ENCODE results near the gene SYNE1.
"Not testable (repeated sequence)": the region's sequence is repeated elsewhere in the genome, so short reads cannot be mapped to it uniquely, and the experiment has no call there.

The SYNE1 gene

GRCh38 chr6:152143359-152143758, 493.8 kb downstream of the SYNE1 start:
- H3K4me3 Mint-ChIP-seq: no peak overlapping the region
- no peaks in the 10 kb centered on the region for H3K27me3 Mint-ChIP-seq
- H3K27ac Mint-ChIP-seq: no peak overlapping the region
- no peaks in the 10 kb centered on the region for H3K4me1 Mint-ChIP-seq
- no peaks in the 10 kb centered on the region for H3K9me3 Mint-ChIP-seq
- peaks cover 59% of the 10 kb centered on the region for H3K36me3 Mint-ChIP-seq
- DNase-seq: no peak
- CTCF ChIA-PET: no interaction called here

DNA sequence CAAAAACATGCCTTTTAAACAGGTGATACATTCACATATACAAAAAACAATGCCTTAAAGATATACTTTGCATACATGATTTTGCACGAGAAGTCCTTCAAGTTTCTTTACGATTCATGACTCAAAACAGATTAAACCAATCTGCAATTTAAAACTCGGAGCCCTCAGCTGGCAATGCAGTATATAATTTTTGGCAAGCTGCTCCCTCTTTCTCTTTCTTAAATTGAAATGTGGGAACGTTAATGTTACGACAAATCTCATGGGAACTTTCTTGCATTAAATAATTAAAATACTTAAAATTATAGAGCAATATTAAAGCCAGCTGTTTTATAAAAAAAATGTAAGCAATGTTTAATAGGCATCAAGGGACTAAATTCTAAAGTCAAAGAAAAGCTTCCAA, 495.1 kb downstream of the SYNE1 start:
- no peaks in the 10 kb centered on the region for H3K9me3 Mint-ChIP-seq
- DNase-seq: no peak
- no peak overlapping the region for H3K27ac Mint-ChIP-seq
- H3K4me3 Mint-ChIP-seq: no peak overlapping the region
- H3K4me1 Mint-ChIP-seq: no peaks in the 10 kb centered on the region
- no peaks in the 10 kb centered on the region for H3K27me3 Mint-ChIP-seq
- CTCF ChIA-PET: no interaction called here
- peaks cover 59% of the 10 kb centered on the region for H3K36me3 Mint-ChIP-seq

DNA sequence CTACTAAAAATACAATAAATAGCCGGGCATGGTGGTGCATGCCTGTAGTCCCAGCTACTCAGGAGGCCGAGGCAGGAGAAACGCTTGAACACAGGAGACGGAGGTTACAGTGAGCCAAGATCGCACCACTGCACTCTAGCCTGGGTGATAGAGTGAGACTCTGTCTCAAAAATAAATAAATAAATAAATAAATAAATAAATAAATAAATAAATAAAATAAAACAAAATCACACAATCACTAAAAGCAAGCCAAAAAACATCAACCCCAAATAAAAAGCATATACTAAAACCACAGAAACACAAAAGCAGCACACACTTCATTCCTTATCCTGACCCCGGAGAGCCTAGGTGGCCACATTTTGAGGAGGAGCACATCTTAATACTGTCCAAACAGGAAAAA, 498.8 kb downstream of the SYNE1 start:
- DNase-seq, H3K9me3 Mint-ChIP-seq, H3K4me1 Mint-ChIP-seq, H3K4me3 Mint-ChIP-seq, H3K27me3 Mint-ChIP-seq, CTCF ChIA-PET, H3K27ac Mint-ChIP-seq: not testable (repeated sequence)
- peaks cover 69% of the 10 kb centered on the region for H3K36me3 Mint-ChIP-seq

GRCh38 chr6:152136449-152136825, 500.7 kb downstream of the SYNE1 start:
- Mint-ChIP-seq H3K27ac (no peak overlapping the region), H3K27me3 (no peaks in the 10 kb centered on the region), H3K9me3 (no peaks in the 10 kb centered on the region), H3K4me3 (no peak overlapping the region), H3K4me1 (no peaks in the 10 kb centered on the region), H3K36me3 (peaks cover 73% of the 10 kb centered on the region)
- CTCF ChIA-PET: interaction anchor here (1.4 to 2.4 kb wide), 2 partner anchors 12 to 132 kb away, joined by 3 to 6 read pairs; no protein-coding TSS in a partner anchor
- DNase-seq: no peak

- peaks cover 77% of the 10 kb centered on the region for H3K36me3 Mint-ChIP-seq
- H3K27ac Mint-ChIP-seq: peak overlapping the region; percentile 4
- H3K27me3 Mint-ChIP-seq: no peaks in the 10 kb centered on the region
- no peaks in the 10 kb centered on the region for H3K9me3 Mint-ChIP-seq
- no peaks in the 10 kb centered on the region for H3K4me1 Mint-ChIP-seq
- H3K4me3 Mint-ChIP-seq: no peak overlapping the region
- CTCF ChIA-PET: interaction anchor here (1.4 to 2.4 kb wide), 2 partner anchors 11 to 132 kb away, joined by 3 to 6 read pairs; no protein-coding TSS in a partner anchor
- DNase-seq: no peak
Observed at GRCh38 chr6:152135755-152136448, 501.3 kb downstream of the SYNE1 start.

DNA sequence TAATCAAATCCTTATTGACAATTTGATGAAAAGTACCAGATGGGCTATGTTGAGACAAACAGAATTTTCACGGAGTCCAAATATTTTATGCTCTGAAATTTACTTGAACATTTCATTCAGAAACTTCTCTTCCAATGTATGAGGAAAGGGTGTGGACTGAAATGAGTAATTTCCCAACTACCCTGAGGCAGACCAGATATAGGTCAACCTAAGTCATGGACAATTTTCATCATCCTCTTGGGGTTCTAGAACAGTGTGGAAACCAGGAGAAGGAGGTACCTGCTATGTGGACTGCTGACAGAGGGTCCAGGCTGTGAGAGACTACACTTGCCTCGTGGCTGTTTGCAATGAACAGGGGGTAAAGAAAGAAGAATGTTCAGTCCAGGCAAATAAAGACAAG, 506.7 kb downstream of the SYNE1 start:
- CTCF ChIA-PET: no interaction called here
- peaks cover 66% of the 10 kb centered on the region for H3K36me3 Mint-ChIP-seq

DNA sequence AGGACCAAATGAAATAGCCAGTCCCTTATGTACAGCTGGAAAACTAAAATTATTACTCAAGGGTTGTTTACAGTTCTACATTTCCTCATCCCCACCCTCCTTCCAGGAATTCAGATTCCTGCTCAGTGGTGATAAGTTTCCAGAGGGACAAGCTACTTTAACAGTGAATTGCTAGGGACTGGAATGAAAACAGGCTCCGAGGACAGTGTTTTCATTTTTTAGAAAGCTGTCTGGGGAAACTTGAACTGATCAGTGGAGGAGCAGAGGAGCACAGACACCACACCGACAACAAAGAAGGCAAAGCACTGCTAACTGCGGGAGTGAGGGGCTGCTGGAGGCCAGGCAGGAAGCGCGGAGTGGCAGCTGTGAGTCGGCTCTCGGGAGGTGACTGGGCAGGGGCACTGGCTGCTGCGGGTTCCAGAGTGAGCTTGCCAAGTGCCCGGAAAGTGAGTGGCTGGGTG, 507.4 kb downstream of the SYNE1 start:
- H3K36me3 Mint-ChIP-seq: peaks cover 67% of the 10 kb centered on the region
- CTCF ChIA-PET: no interaction called here
- DNase-seq: no peak
- peaks cover 2% of the 10 kb centered on the region for H3K4me1 Mint-ChIP-seq
- H3K4me3 Mint-ChIP-seq: no peak overlapping the region
- no peaks in the 10 kb centered on the region for H3K27me3 Mint-ChIP-seq
- peak overlapping the region; percentile 55 for H3K27ac Mint-ChIP-seq
- no peaks in the 10 kb centered on the region for H3K9me3 Mint-ChIP-seq

More for the DNA sequence above, 506.7 kb downstream of the SYNE1 start:
- no peaks in the 10 kb centered on the region for H3K27me3 Mint-ChIP-seq
- DNase-seq: no peak
- H3K4me1 Mint-ChIP-seq: peaks cover 2% of the 10 kb centered on the region
- no peak overlapping the region for H3K4me3 Mint-ChIP-seq
- H3K27ac Mint-ChIP-seq: no peak overlapping the region
- H3K9me3 Mint-ChIP-seq: no peaks in the 10 kb centered on the region

DNA sequence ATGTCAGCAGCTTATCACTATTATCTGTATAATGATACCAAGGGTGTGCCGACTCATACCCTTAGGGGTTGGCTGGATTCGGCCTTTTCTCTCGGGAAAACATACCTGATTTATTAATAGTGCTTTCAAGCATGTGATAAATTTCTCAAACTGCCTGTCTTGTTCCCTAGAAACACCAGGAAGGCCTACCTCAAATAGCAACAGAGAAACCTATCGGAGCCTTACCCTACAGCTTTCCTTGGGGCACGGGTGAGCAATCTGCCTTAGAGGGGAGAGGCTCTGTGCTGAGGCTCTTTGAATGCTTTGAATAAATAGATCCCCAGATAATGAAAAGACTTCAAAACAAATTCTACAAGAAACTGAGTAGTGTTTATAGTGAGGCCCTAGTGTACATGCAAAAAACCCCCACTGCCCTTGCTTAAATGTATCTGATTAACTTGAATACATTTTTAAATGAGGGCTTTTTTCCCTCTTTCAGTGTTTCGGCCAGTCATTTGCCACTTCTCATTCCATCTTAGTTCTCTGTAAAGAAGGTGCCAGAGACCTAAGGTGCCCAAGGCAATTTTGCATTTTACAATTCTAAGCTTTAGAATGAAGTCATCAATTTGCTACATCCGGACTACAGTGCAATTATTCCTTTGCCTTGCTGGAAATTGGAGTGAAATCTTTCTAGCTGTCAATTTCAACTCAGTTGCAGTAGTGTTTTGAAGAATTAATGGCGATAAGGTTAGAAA, 509.6 kb downstream of the SYNE1 start:
- Mint-ChIP-seq H3K9me3 (no peaks in the 10 kb centered on the region), H3K27ac (no peak overlapping the region), H3K36me3 (peaks cover 67% of the 10 kb centered on the region), H3K4me1 (peaks cover 4% of the 10 kb centered on the region), H3K27me3 (no peaks in the 10 kb centered on the region), H3K4me3 (no peak overlapping the region)
- no peak for DNase-seq
- CTCF ChIA-PET: interaction anchor here (4.0 kb wide), 1 partner anchor 361 kb away, joined by 30 read pairs; no protein-coding TSS in a partner anchor

DNA sequence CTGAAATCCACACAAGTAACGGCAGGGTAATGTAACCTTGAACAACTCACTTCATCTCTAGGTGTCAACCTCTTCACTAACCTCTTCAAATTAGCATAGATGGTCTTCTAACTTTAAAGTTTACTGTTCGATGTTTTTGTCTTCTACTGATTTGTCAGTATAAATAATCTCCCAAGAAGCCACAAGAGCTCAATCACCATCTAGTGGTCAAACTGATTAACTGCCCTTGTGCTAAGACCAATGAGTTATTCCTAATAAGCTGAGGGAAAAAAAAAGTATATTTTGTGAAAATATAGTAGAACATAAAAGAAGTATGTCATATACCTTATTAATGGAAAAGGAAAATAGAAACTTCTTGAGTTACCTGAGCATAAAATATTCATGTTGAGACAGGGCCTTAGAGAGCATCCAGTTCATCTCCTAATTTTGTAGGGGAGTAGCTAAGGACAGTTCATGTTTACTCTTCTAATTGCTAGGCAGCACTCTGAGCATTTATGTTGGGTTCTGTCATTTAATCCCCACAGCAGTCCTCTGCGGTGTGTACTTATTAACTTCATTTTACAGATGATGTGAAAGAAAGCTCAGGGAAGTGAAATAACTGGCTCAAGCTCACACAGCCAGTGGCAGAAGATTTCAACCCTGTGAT, 512.6 kb downstream of the SYNE1 start:
- no peaks in the 10 kb centered on the region for H3K27me3 Mint-ChIP-seq
- CTCF ChIA-PET: interaction anchor here (0.9 to 4.0 kb wide), 16 partner anchors 12 to 449 kb away, joined by 3 to 30 read pairs (median 4); no protein-coding TSS in a partner anchor
- H3K4me1 Mint-ChIP-seq: peaks cover 2% of the 10 kb centered on the region
- DNase-seq: no peak
- H3K36me3 Mint-ChIP-seq: peaks cover 69% of the 10 kb centered on the region
- no peak overlapping the region for H3K4me3 Mint-ChIP-seq
- no peaks in the 10 kb centered on the region for H3K9me3 Mint-ChIP-seq
- peak overlapping the region; percentile 7 for H3K27ac Mint-ChIP-seq

DNA sequence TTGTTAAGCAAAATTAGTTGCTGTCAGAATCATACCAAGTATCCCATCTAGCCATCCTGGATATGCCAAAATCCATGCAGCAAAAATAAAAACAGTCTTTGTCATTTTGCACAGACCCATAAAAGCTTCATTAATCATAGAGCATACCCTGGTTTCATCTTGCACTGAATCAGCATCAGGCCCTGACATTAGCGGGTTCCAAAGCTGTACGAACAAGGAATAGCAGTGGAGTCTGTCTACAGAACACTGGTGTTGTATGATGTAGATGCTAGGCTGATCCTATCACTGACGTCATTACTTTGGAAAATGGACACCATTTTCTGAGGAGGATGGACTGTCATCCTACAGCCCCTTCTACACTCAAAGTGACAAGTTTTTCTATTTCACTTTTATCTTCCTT, 514.1 kb downstream of the SYNE1 start:
- Mint-ChIP-seq H3K36me3 (peaks cover 67% of the 10 kb centered on the region), H3K4me1 (peaks cover 5% of the 10 kb centered on the region), H3K9me3 (no peaks in the 10 kb centered on the region), H3K27ac (no peak overlapping the region), H3K27me3 (no peaks in the 10 kb centered on the region), H3K4me3 (no peak overlapping the region)
- no peak for DNase-seq
- CTCF ChIA-PET: no interaction called here

GRCh38 chr6:152122434-152122833, 514.7 kb downstream of the SYNE1 start:
- Mint-ChIP-seq H3K27ac (no peak overlapping the region), H3K4me3 (no peak overlapping the region), H3K36me3 (peaks cover 68% of the 10 kb centered on the region), H3K4me1 (peaks cover 11% of the 10 kb centered on the region), H3K27me3 (no peaks in the 10 kb centered on the region), H3K9me3 (no peaks in the 10 kb centered on the region)
- DNase-seq: no peak
- CTCF ChIA-PET: no interaction called here

DNA sequence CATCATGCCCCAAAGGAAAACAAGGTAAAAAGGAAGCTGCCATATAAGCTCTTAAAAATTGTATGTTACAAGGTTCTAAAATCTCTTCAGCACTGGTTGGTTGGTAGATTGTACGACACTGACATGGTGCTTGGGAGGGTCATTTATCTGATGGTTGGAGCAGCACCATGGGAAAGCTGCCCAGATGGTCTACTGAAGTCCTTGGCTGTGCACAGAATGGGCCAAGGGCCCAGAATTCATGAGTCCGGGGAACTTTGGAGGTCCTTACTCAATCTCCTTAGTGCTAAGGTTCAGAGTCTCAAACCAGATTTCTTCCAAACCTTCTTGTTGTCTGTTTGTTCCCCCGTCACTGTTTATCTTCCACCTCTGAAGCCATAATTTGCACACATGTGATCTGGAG, 515.3 kb downstream of the SYNE1 start:
- Mint-ChIP-seq H3K9me3 (no peaks in the 10 kb centered on the region), H3K27ac (no peak overlapping the region), H3K36me3 (peaks cover 67% of the 10 kb centered on the region), H3K4me3 (no peak overlapping the region), H3K4me1 (peaks cover 11% of the 10 kb centered on the region), H3K27me3 (no peaks in the 10 kb centered on the region)
- DNase-seq: no peak
- CTCF ChIA-PET: no interaction called here

DNA sequence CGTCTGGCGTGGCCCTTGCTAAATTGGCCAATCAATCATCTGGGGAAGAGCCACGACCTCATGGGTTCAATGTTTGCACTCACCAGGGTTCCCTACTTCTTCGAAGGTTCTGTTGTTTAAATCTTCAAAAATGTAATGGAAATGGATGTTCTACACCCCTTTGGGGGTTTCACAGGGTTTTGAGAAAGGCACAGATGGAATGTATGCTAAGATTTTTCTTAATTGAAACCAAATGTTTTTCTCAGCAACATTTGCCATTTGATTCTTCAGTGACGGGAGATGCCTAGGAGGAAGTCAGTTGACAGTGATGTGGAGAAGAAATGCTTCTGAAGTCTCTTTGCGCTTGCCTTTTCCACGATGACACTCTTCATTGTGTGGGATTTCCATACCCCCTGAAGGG, 517.3 kb downstream of the SYNE1 start:
- Mint-ChIP-seq H3K27me3 (no peaks in the 10 kb centered on the region), H3K4me1 (peaks cover 11% of the 10 kb centered on the region), H3K4me3 (no peak overlapping the region), H3K9me3 (no peaks in the 10 kb centered on the region), H3K36me3 (peaks cover 55% of the 10 kb centered on the region), H3K27ac (no peak overlapping the region)
- CTCF ChIA-PET: interaction anchor here (0.8 kb wide), 1 partner anchor 429 kb away, joined by 4 read pairs; no protein-coding TSS in a partner anchor
- DNase-seq: no peak

GRCh38 chr6:152118678-152119077, 518.5 kb downstream of the SYNE1 start:
- Mint-ChIP-seq H3K27ac (no peak overlapping the region), H3K36me3 (peaks cover 45% of the 10 kb centered on the region), H3K9me3 (no peaks in the 10 kb centered on the region), H3K4me3 (no peak overlapping the region), H3K27me3 (no peaks in the 10 kb centered on the region), H3K4me1 (peaks cover 9% of the 10 kb centered on the region)
- CTCF ChIA-PET: interaction anchor here (0.8 to 1.3 kb wide), 3 partner anchors 17 to 428 kb away, joined by 4 read pairs; no protein-coding TSS in a partner anchor
- DNase-seq: no peak
